NCI-H187 treated with DMSO at 0.1 percent for 48 hours (cell line): ENCODE results near the gene RSPH6A.
"Not testable (repeated sequence)": the region's sequence is repeated elsewhere in the genome, so short reads cannot be mapped to it uniquely, and the experiment has no call there.

Experiments
- DNase-seq: peaks from one replicate; lab custom pipeline; 2025; lab: John Stamatoyannopoulos, UW

Gene RSPH6A

DNA sequence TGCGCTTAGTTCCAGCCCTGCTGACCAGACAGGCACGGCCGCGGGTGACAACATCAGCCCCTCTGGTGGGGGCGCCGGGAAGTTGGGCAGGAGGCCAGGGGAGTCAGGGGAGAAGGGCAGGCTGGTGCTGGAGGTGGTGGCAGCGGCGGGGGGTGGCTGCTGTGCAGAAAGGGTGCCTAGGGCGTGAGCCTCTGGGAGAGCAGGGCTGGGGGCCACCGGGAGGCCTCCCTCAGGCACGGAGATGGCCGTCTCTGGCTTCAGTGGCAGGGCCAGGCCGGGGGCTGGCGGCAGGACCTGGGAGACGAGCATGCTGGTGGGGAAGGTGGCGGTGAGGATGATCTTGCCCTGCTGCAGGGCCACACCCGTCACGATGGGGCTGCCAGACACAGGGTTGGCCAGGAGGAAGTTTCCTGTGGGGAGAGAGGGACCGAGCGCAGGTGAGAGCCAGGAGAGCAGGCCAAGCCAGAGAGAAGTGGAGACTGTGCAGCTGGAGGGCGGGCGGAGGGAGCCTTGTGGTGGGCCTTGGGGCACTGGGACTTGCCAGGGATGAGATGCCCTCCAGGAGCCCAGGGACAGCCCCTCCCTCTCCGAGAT, 49.3 kb downstream of the RSPH6A start:
- no peak for DNase-seq

DNA sequence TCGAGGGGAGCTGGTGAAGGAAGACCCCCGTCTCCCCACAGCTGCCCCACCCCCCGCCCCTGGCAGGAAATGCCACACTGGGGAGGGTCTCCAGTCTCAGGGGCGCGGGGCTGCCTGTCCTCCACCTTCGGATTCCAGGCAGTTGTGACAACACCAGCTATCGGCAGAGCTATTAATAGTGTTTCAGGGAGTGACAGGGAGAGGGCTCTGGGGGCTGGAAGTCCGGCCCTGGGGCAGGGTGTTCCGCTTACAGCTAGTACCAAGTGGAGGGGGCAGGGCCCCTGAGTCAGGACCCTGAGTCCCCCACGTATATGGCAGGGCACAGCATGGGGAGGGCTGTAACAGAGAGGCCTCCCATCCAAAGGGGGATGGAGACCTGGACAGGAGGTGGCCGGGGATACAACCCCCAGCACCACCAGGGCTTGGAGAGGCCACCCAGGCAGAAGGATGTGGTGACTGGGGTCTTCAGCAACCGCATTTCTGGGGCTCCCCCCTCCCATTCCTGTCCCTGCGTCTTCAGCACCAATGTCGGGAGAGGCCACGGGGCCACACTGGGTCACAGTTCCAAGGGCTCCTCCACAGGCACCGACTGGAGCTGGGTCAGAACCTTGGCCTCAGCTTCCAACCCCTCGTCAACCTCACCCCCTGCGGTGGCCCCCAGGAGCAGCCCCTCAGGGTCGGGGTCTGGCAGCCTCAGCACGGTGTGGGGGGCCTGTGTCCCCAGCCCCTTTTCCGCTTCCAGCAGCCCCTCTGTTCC, 50.0 kb downstream of the RSPH6A start:
- no peak for DNase-seq

DNA sequence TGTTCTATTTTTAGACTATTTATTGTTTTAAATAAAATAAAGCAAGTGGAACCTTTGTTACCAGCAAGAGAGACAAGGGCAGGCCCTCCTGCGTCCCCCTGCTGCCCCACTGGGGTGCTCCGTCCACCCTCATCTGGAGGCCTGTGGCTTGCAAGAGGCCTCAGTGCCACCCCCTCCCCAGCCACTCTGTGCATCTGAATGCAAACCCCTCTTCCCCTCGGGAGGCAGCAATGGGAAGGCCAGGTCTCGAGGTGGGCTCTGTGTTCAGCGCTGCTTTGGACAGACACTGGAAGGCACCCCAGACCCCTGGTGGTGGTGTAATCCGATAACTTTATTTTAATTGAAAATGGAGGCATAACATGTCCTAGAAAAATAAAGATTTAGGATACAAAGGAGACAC, 50.6 kb downstream of the RSPH6A start:
- no peak for DNase-seq

DNA sequence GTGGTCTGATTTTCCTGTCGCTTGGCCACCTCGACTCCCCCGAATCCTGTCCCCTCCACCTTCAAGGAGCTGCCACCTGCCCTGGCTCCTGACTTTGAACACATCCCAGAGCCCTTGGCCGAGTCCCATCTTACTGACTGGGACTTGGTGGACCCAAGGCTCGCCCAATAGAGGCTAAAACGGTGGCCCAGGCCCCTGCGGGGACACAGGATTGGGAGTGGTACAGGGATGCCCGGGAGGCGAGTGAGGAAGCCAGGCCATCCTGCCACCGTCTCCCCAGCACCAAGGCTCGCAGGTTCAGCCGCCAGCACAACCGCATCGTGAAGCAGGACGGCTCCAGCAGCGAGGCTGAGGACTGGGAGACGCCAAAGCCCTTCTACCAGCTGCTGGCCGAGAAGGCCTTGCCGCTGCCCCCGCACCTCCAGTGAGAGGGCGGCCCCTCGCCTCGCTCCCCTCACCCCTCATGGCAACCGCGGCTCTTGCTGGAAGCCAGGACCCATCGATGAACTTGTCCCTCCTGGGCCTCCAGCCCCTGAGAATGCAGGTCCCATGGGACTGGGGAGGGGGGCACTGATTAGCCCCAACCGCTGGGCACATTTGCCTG, 51.3 kb downstream of the RSPH6A start:
- DNase-seq = no peak

DNA sequence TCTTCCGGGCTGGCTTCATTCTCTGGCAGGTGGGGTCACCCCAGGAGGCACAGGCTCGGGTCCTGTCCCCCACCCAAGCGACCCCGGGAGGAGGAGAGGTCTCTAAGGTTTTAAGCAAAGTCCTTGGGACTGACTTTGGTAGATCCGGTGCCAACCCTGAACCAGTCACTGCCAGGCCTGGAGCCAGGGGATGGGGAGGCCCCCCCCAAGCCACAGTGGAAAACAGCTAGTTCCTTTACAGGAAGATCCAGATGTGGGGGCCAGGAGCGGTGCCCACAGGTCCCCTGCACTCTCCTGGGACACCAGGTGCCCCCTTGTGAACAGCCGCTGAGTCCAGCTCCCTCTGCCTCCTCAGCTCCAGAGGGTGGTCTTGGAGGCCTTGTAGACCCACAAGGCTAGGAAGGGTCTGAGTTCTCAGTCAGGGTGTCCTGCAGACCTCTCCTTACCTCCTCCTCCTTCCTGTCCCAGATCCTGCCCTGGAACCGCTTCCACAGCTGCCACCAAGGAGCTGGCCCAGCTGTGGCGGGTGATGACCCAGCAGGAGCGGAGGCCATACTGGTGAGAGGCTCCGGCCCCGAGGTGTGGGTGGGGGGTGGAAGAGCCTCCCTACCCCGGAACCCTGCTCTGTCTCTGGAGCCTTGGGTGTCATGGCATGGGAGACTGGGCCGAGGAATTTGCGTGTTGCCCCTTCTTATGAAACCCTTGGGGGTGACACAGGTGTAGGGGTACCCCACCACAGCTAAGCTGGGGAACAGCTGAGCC, 52.1 kb downstream of the RSPH6A start:
- DNase-seq = no peak

DNA sequence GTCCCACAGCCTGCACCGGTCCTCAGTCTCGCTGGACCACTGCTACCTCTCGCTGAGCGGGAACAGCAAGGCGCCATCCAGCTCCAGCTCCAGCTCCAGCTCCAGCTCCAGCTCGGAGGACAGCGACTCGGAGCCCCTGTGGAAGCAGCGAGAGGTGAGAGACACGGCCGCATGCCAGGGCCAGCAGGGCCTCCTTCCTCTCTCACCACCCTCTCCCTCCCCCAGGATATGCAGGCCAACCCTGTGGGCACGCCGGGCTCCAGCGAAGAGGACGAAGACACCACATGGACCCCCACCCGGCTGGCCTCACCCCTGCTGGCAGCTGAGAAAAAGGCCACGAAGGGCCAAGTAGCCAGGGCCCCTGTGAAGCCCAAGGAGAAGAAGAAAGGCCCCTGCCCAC, 53.4 kb downstream of the RSPH6A start:
- no peak for DNase-seq

DNA sequence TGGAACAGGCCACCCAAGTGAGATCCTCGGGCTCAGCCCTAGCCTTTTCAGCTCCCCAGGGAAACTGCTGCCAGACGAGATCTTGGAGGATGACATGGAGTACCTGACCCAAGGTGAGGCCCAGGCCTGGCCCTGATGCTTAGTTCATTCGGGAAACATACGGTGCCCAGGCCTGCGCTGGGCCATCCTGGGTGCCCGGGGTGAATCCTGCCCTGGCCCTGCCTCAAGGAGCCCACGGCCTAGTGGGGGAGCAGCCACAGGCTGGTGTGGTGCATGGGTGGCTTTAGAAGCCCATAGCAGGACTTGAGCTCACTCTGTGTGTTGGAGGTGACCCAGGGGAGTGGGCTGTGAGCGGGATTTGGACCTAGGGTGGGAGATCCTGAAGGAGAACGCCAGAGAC, 56.2 kb downstream of the RSPH6A start:
- DNase-seq = no peak

DNA sequence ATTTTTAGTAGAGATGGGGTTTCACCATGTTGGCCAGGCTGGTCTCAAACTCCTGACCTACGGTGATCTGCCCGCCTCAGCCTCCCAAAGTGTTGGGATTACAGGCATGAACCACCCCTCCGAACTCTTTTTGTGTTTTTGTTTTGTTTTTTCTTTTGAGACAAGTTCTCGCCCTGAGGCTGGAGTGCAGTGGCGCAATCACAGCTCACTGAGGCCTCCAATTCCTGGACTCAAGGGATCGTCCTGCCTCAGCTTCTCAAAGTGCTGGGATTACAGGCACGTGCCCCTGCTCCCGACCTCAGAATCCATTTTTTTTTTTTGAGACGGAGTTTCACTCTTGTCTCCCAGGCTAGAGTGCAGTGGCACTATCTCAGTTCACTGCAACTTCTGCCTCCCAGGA, 57.4 kb downstream of the RSPH6A start:
- no peak for DNase-seq

DNA sequence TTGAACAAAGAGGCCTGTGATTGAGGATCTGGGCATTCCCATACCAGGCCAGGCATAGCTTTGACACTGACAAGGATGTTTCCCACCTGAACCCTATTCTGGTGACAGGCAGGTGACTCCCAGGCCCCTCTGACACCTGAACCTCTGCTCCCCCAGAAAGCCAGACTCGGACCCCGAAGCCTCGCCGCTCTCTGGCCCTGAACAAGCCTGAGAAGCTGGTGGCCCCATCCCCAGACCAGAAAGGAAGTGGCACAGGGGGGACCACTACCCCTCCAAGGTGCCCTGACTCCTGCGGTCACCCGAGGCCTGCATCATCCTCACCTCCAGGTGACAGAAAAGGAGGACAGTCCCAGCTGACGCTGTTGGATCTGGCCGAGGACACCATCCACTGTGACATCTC, 60.8 kb downstream of the RSPH6A start:
- DNase-seq = no peak

DNA sequence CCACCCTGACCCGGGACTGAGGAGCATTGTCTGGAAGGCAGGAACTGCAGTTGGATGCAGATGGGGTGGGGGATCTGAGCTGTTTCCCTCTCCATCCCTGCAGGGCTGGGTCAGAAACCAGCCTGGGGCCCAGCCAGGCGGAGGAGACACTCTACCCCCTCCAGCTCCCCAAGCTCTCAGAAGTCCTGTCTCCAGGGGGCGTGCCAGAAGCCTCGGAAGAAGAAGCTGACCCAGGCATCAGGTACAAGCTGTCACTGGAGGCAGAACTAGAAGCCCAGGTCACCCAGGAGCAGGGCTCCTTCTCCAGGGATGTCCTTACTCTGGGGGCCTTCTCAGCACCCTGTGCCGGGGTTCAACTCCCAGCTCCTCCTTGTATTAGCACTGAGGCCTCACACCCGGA, 61.6 kb downstream of the RSPH6A start:
- DNase-seq = no peak

DNA sequence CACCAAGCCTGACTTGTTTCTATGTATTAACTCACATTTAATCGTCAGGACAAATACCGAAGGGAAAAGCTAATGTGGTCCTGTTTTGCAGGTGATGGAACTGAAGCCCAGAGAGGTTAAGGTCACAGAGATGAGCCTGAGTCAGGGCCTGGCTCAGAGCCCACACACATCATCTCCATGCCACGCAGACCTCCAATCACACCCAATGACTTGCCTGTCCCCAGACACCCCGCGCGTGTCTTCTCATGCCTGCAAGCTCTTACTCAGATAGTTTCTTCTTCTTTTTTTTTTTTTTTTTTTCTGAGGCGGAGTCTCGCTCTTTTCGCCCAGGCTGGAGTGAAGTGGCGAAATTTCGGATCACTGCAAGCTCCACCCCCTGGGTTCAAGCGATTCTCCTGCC, 62.5 kb downstream of the RSPH6A start:
- no peak for DNase-seq

DNA sequence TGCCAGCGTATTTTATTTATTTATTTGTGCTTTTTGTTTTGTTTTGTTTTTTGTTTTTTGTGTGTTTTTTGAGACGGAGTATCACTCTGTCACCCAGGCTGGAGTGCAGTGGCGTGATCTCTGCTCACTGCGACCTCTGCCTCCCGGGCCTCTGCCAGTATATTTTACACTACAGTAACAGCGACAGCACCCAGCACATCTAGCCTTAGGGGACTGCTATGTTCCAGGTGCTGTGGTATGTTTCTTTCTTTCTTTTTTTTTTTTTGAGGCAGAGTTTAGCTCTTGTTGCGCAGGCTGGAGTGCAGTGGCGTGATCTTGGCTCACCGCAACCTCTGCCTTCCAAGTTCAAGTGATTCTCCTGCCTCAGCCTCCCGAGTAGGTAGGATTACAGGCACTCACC, 63.6 kb downstream of the RSPH6A start:
- DNase-seq = not testable (repeated sequence)

DNA sequence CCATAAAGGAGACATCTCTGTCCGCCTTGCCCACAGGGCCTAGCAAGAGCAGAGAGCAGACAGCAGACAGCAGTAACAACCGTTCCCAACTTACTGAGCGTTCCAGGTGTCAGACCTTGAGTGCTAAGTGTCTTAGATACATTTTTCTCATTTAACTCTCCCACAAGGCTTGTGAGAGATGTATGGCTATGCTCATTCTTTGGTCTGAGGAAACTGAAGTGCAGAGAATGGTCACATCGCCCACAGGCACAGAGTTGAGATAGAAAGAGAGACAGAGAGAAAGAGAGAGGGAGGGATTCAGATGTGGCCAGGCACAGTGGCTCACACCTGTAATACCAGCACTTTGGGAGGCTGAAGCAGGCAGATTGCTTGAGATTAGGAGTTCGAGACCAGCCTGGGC, 67.6 kb downstream of the RSPH6A start:
- DNase-seq = no peak

DNA sequence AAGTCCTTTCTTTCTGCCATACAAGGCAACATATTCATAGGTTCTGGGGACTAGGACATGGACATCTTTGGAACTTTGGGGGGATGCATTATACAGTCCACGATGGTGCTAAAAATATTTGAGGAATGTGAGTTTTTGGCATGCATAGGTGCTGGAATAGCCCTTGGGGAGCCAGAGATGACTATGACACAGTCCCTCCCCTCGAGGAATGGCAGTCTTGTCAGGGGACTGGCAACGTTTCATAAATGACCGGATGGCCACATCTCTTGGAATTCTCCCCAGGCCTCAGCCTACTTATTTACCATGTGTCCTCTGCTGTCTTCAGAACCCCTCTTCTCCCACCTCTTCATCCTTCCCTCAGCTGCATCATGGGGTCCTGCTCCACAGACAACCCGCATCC, 68.2 kb downstream of the RSPH6A start:
- DNase-seq = no peak
